ENCODE measurements around the gene PDSS2.

PDSS2 gene

GRCh38 chr6:107129370-107129925 lies 329.9 kb downstream of the PDSS2 start:
- TF ChIP-seq CTCF (IDR thresholded peaks at IDR 0.05; ENCODE audit: low read depth, low read length): no peak
- no peak for DNase-seq (ENCODE audit: low read depth, low spot score)
- in situ Hi-C loops (cut with HindIII; ENCODE audit: low sequenced_read_pairs): no loop called here
- no peak overlapping the region for H3K4me3 ChIP-seq (ENCODE audit: low read depth, low read length)

GRCh38 chr6:107128577-107128976 lies 330.8 kb downstream of the PDSS2 start:
- in situ Hi-C loops (cut with HindIII; ENCODE audit: low sequenced_read_pairs): no loop called here
- no peak overlapping the region for H3K4me3 ChIP-seq (ENCODE audit: low read depth, low read length)
- no peak for TF ChIP-seq CTCF (IDR thresholded peaks at IDR 0.05; ENCODE audit: low read depth, low read length)
- DNase-seq (ENCODE audit: low read depth, low spot score): no peak

GRCh38 chr6:107128175-107128574 lies 331.2 kb downstream of the PDSS2 start:
- no peak for TF ChIP-seq CTCF (IDR thresholded peaks at IDR 0.05; ENCODE audit: low read depth, low read length)
- H3K4me3 ChIP-seq (ENCODE audit: low read depth, low read length): no peak overlapping the region
- DNase-seq (ENCODE audit: low read depth, low spot score): no peak
- in situ Hi-C loops (cut with HindIII; ENCODE audit: low sequenced_read_pairs): no loop called here

GRCh38 chr6:107125771-107126170 lies 333.6 kb downstream of the PDSS2 start:
- DNase-seq (ENCODE audit: low read depth, low spot score): no peak
- in situ Hi-C loops (cut with HindIII; ENCODE audit: low sequenced_read_pairs): no loop called here
- no peak for TF ChIP-seq CTCF (IDR thresholded peaks at IDR 0.05; ENCODE audit: low read depth, low read length)
- H3K4me3 ChIP-seq (ENCODE audit: low read depth, low read length): no peak overlapping the region

GRCh38 chr6:107124934-107125348 lies 334.4 kb downstream of the PDSS2 start:
- no peak for DNase-seq (ENCODE audit: low read depth, low spot score)
- in situ Hi-C loops (cut with HindIII; ENCODE audit: low sequenced_read_pairs): no loop called here

GRCh38 chr6:107123501-107123900 lies 335.9 kb downstream of the PDSS2 start:
- no peak for DNase-seq (ENCODE audit: low read depth, low spot score)
- no peak overlapping the region for H3K4me3 ChIP-seq (ENCODE audit: low read depth, low read length)
- no peak for TF ChIP-seq CTCF (IDR thresholded peaks at IDR 0.05; ENCODE audit: low read depth, low read length)
- in situ Hi-C loops (cut with HindIII; ENCODE audit: low sequenced_read_pairs): no loop called here

More at GRCh38 chr6:107124934-107125348, 334.4 kb downstream of the PDSS2 start:
- H3K4me3 ChIP-seq (ENCODE audit: low read depth, low read length): no peak overlapping the region
- no peak for TF ChIP-seq CTCF (IDR thresholded peaks at IDR 0.05; ENCODE audit: low read depth, low read length)

GRCh38 chr6:107122748-107123147 lies 336.6 kb downstream of the PDSS2 start:
- no peak for TF ChIP-seq CTCF (IDR thresholded peaks at IDR 0.05; ENCODE audit: low read depth, low read length)
- no peak overlapping the region for H3K4me3 ChIP-seq (ENCODE audit: low read depth, low read length)
- in situ Hi-C loops (cut with HindIII; ENCODE audit: low sequenced_read_pairs): no loop called here
- no peak for DNase-seq (ENCODE audit: low read depth, low spot score)

Data from astrocyte of the spinal cord (primary cell).